ENCODE measurements around the gene SYT2. TPM values are rescaled to one million over a fixed set of nuclear protein-coding genes. Genes with fewer than 3 reads are reported as not detected.

Gene SYT2
- total RNA-seq, 1 experiment from 2014 or later = 0.09 TPM

DNA sequence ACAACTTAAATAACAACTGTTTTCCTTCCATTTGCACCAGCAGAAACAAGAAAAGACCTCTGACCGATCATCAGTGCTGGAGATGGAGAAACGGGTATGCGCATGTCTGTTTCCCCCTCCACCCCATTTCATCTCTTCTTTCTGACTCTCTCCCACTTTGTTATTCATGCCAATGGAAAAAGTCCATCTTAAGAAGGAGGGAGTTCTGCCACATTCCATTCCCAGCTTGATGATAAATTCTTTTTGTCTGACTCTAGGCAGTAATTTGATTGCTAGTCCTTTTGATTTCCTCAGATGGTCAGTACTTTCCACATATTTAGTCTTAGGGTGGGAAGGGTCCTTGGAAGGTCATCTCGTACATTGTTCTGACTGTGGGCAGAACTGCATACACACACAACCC lies 142.5 kb downstream of the SYT2 start:
- Histone ChIP-seq H3K4me3 (ENCODE audit: low read depth, low read length) (no peak overlapping the region), H3K36me3 (ENCODE audit: control insufficient read depth, insufficient read depth, low read length) (no peaks in the 10 kb centered on the region; the same call in 1 of the 2 replicates), H3K4me1 (peaks cover 26% of the 10 kb centered on the region), H3K9me3 (no peaks in the 10 kb centered on the region), H3K27me3 (replicated peaks; ENCODE audit: control insufficient read depth, insufficient read depth, low read length) (no peaks in the 10 kb centered on the region)
- DNase-seq = no peak
- BruUV-seq (replicated peaks) = no TSS peak
- intact Hi-C loops (cut with micrococcal nuclease; ENCODE audit: unreplicated experiment) = no loop called here
- no peaks in the 10 kb centered on the region for H3K27me3 Mint-ChIP-seq (ENCODE audit: insufficient read depth, unreplicated experiment)
- CTCF ChIA-PET = interaction anchor here (0.6 kb wide), 1 partner anchor 9 kb away, joined by 3 read pairs; no protein-coding TSS in a partner anchor
- no peaks in the 10 kb centered on the region for H3K9me3 Mint-ChIP-seq (ENCODE audit: unreplicated experiment)
- POLR2A ChIA-PET = no interaction called here
- peaks cover 30% of the 10 kb centered on the region for H3K4me1 Mint-ChIP-seq (ENCODE audit: low read depth, unreplicated experiment)
- H3K27ac Mint-ChIP-seq (ENCODE audit: unreplicated experiment) = no peak overlapping the region
- TF ChIP-seq, protein P1, sequence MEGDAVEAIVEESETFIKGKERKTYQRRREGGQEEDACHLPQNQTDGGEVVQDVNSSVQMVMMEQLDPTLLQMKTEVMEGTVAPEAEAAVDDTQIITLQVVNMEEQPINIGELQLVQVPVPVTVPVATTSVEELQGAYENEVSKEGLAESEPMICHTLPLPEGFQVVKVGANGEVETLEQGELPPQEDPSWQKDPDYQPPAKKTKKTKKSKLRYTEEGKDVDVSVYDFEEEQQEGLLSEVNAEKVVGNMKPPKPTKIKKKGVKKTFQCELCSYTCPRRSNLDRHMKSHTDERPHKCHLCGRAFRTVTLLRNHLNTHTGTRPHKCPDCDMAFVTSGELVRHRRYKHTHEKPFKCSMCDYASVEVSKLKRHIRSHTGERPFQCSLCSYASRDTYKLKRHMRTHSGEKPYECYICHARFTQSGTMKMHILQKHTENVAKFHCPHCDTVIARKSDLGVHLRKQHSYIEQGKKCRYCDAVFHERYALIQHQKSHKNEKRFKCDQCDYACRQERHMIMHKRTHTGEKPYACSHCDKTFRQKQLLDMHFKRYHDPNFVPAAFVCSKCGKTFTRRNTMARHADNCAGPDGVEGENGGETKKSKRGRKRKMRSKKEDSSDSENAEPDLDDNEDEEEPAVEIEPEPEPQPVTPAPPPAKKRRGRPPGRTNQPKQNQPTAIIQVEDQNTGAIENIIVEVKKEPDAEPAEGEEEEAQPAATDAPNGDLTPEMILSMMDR (IDR thresholded peaks at IDR 0.05; ENCODE audit: insufficient read depth in 1 of 2, low read depth in 1 of 2, low read length in 1 of 2, severe bottlenecking in 1 of 2, unreplicated experiment in 1 of 2) = no peak
- H3K36me3 Mint-ChIP-seq (ENCODE audit: insufficient read depth, unreplicated experiment) = peaks cover 5% of the 10 kb centered on the region
- H3K4me3 Mint-ChIP-seq (ENCODE audit: unreplicated experiment) = no peak overlapping the region

DNA sequence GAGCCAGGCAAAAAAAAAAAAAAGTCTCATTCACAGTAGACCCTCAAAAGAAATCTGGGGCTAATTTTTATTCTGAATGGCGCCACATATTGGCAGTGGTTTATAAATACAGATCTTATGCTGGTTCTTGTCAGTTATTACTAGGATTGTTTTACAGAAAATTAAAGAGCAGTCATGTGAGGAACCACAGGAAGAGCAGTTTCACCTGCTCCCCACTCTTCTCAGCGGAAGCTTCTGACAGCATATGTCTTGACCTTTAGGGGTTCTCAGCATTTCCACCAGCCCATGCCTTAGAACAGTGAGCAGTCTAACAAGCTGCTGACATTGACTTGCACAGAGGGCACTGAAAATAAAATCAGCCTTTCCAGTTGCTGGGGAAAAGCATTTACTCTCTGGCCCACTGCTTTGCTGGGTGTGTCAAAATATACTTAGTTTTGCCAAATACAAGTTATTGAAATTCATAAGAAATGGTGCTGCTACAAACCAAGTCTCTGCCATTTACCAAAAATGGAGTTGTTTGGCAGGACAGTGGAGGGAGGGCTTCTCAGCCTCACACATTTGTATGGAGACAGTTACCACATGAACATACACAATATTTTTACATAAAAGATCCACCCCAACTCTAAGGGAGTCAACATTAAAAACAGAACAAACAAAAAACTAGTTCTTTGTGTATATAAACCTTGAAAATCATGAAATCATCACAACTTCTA lies 144.2 kb downstream of the SYT2 start:
- peaks cover 26% of the 10 kb centered on the region for H3K4me1 ChIP-seq
- Mint-ChIP-seq H3K9me3 (ENCODE audit: unreplicated experiment) (no peaks in the 10 kb centered on the region), H3K4me3 (ENCODE audit: unreplicated experiment) (no peak overlapping the region), H3K27ac (ENCODE audit: unreplicated experiment) (no peak overlapping the region), H3K4me1 (ENCODE audit: low read depth, unreplicated experiment) (peaks cover 36% of the 10 kb centered on the region), H3K27me3 (ENCODE audit: insufficient read depth, unreplicated experiment) (no peaks in the 10 kb centered on the region), H3K36me3 (ENCODE audit: insufficient read depth, unreplicated experiment) (peaks cover 5% of the 10 kb centered on the region)
- ChIA-PET CTCF (no interaction called here), POLR2A (no interaction called here)
- no peaks in the 10 kb centered on the region; the same call in 1 of the 2 replicates for H3K36me3 ChIP-seq (ENCODE audit: control insufficient read depth, insufficient read depth, low read length)
- no peak for DNase-seq
- intact Hi-C loops (cut with micrococcal nuclease; ENCODE audit: unreplicated experiment) = no loop called here
- TF ChIP-seq, protein P1 (IDR thresholded peaks at IDR 0.05; ENCODE audit: insufficient read depth in 1 of 2, low read depth in 1 of 2, low read length in 1 of 2, severe bottlenecking in 1 of 2, unreplicated experiment in 1 of 2) = no peak
- no peak overlapping the region for H3K4me3 ChIP-seq (ENCODE audit: low read depth, low read length)
- no TSS peak for BruUV-seq (replicated peaks)
- no peaks in the 10 kb centered on the region for H3K9me3 ChIP-seq
- no peaks in the 10 kb centered on the region for H3K27me3 ChIP-seq (replicated peaks; ENCODE audit: control insufficient read depth, insufficient read depth, low read length)

DNA sequence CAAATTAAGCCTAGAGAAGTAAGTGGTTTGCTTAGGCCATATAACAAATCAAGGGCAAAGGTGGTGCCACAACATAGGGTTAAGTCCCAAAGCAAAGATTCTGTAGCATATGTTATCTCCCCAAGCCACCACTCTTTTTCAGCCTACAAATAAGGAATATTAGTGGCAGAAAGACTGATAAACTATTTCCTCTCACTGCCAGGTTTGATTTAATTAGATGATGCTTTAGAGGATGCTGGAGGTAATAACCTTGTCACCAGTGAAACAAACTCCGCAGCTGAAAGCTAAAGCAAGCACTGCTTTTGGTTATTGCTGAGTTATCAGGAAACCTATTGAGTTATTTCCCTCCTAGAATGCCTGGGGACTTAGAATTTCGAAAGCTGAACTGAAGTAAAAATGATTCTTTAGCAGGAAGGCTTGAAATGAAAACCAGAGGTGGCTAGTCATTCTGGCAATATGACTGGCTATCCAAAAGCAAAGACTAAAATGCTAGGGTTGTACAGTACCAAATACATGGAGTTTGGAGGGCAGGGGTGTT lies 145.2 kb downstream of the SYT2 start:
- intact Hi-C loops (cut with micrococcal nuclease; ENCODE audit: unreplicated experiment) = no loop called here
- H3K27me3 Mint-ChIP-seq (ENCODE audit: insufficient read depth, unreplicated experiment) = no peaks in the 10 kb centered on the region
- POLR2A ChIA-PET = no interaction called here
- no peak overlapping the region for H3K27ac Mint-ChIP-seq (ENCODE audit: unreplicated experiment)
- H3K4me3 Mint-ChIP-seq (ENCODE audit: unreplicated experiment) = no peak overlapping the region
- H3K4me3 ChIP-seq (ENCODE audit: low read depth, low read length) = no peak overlapping the region
- no peaks in the 10 kb centered on the region; the same call in 1 of the 2 replicates for H3K36me3 ChIP-seq (ENCODE audit: control insufficient read depth, insufficient read depth, low read length)
- DNase-seq = no peak
- no peaks in the 10 kb centered on the region for H3K9me3 Mint-ChIP-seq (ENCODE audit: unreplicated experiment)
- TF ChIP-seq, protein P1 (IDR thresholded peaks at IDR 0.05; ENCODE audit: insufficient read depth in 1 of 2, low read depth in 1 of 2, low read length in 1 of 2, severe bottlenecking in 1 of 2, unreplicated experiment in 1 of 2) = no peak
- H3K4me1 ChIP-seq = peaks cover 26% of the 10 kb centered on the region
- H3K9me3 ChIP-seq = no peaks in the 10 kb centered on the region
- no TSS peak for BruUV-seq (replicated peaks)
- H3K27me3 ChIP-seq (replicated peaks; ENCODE audit: control insufficient read depth, insufficient read depth, low read length) = no peaks in the 10 kb centered on the region
- CTCF ChIA-PET = no interaction called here
- H3K4me1 Mint-ChIP-seq (ENCODE audit: low read depth, unreplicated experiment) = peaks cover 36% of the 10 kb centered on the region
- H3K36me3 Mint-ChIP-seq (ENCODE audit: insufficient read depth, unreplicated experiment) = peaks cover 5% of the 10 kb centered on the region
